H1 (cell line): ENCODE data around the gene FNDC3A. TPM values are rescaled to one million over a fixed set of nuclear protein-coding genes. Genes with fewer than 3 reads are reported as not detected.

ENCODE experiments used
- CTCF ChIA-PET: fragments of 300-600 bp; sonication (Branson Sonifier 250); formaldehyde crosslinking; loops from one replicate; lab custom pipeline; 2021; ENCODE audit not compliant: partially characterized antibody; lab: Charles Lee
- POLR2A ChIA-PET: fragments of 300-600 bp; sonication (Branson Sonifier 250); formaldehyde crosslinking; loops from one replicate; lab custom pipeline; 2021; ENCODE audit warnings: inconsistent platforms; ENCODE audit not compliant: partially characterized antibody; lab: Charles Lee
- DNase-seq, 2 experiments: peaks; one replicate each; pipeline versions ENCODE4 v3.0.0 to v3.0.0-alpha.2; 2010 to 2022; ENCODE audit warnings: low spot score in 2 of 2, low read depth in 1 of 2, mixed read lengths in 1 of 2
- FAIRE-seq: peaks from 2 replicates; lab custom pipeline; 2011; peaks lifted over from hg19 to GRCh38; lab: Jason Lieb, UNC
- H2AFZ ChIP-seq: 2 replicates; pipeline ENCODE4 v1.8.1; 2012; ENCODE audit warnings: low read length, inconsistent platforms
- H2AK5ac ChIP-seq: 2 replicates; pipeline ENCODE4 v1.6.1; 2013; ENCODE audit warnings: low read depth, low read length
- H2BK120ac ChIP-seq: replicated peaks from 2 replicates; pipeline ENCODE3; 2013; ENCODE audit warnings: low read depth, low read length, inconsistent platforms
- H2BK12ac ChIP-seq: 2 replicates; pipeline ENCODE4 v1.6.1; 2013; ENCODE audit warnings: low read depth, low read length
- H2BK15ac ChIP-seq: 2 replicates; pipeline ENCODE4 v1.6.1; 2013; ENCODE audit warnings: low read length
- H2BK20ac ChIP-seq: 2 replicates; pipeline ENCODE4 v1.6.1; 2013; ENCODE audit warnings: low read length
- H2BK5ac ChIP-seq: 2 replicates; pipeline ENCODE4 v1.6.1; 2013; ENCODE audit warnings: low read depth, low read length
- H3K14ac ChIP-seq: 2 replicates; pipeline ENCODE4 v1.6.1; 2013; ENCODE audit warnings: inconsistent platforms; ENCODE audit not compliant: insufficient read length
- H3K18ac ChIP-seq: 2 replicates; pipeline ENCODE4 v1.6.1; 2013; ENCODE audit warnings: low read length; ENCODE audit errors: extremely low read depth
- H3K23ac ChIP-seq: 2 replicates; pipeline ENCODE4 v1.6.1; 2013; ENCODE audit warnings: inconsistent platforms; ENCODE audit not compliant: insufficient read length
- H3K23me2 ChIP-seq: 2 replicates; pipeline ENCODE4 v1.6.1; 2013; ENCODE audit warnings: low read depth, low read length
- H3K27ac ChIP-seq: 2 replicates; pipeline ENCODE4 v1.6.1; 2011; ENCODE audit warnings: low read depth, low read length, inconsistent platforms
- H3K27me3 ChIP-seq, 4 experiments: replicated peaks in 1 of 4; 1 replicate in 1 of 4; 2 replicates in 3 of 4; pipeline versions ENCODE4 v1.6.1 to v1.8.1; 2011 to 2013; ENCODE audit warnings: low read length in 3 of 4, mild to moderate bottlenecking in 3 of 4, inconsistent platforms in 2 of 4, mixed read lengths in 2 of 4, moderate library complexity in 1 of 4; ENCODE audit not compliant: control insufficient read depth in 3 of 4, insufficient read depth in 3 of 4; ENCODE audit errors: extremely low read depth in 1 of 4
- H3K36me3 ChIP-seq, 4 experiments: 2 replicates each; pipeline versions ENCODE4 v1.6.1 to v1.8.1; 2011 to 2013; ENCODE audit warnings: mild to moderate bottlenecking in 4 of 4, low read length in 3 of 4, moderate library complexity in 2 of 4, control low read depth in 1 of 4, inconsistent platforms in 1 of 4; ENCODE audit not compliant: insufficient read depth in 4 of 4, control insufficient read depth in 2 of 4
- H3K4ac ChIP-seq: replicated peaks from 2 replicates; pipeline ENCODE3; 2013; ENCODE audit warnings: low read length, low read depth, mixed read lengths, inconsistent platforms; ENCODE audit not compliant: insufficient read length
- H3K4me1 ChIP-seq, 4 experiments: replicated peaks in 1 of 4; 1 replicate in 1 of 4; 2 replicates in 3 of 4; pipeline versions ENCODE4 v1.6.1 to v1.8.1; 2011 to 2013; ENCODE audit warnings: low read length in 3 of 4, inconsistent platforms in 2 of 4, mixed read lengths in 1 of 4; ENCODE audit not compliant: insufficient read depth in 4 of 4, control insufficient read depth in 3 of 4
- H3K4me2 ChIP-seq, 2 experiments: 2 replicates each; pipeline versions ENCODE4 v1.6.1 to v1.8.1; 2011 to 2013; ENCODE audit warnings: low read depth in 2 of 2, low read length in 2 of 2, control low read depth in 1 of 2, inconsistent platforms in 1 of 2, mild to moderate bottlenecking in 1 of 2; ENCODE audit not compliant: insufficient read depth in 1 of 2
- H3K4me3 ChIP-seq, 4 experiments: fragments of 200-600, 300-600 bp in 1 of 4; sonication (generic), shearing (Covaris generic), sonication (Bioruptor Twin) in 1 of 4; 2 replicates each; pipeline versions ENCODE4 v1.5.1 to v1.8.1; 2011 to 2016; ENCODE audit warnings: low read length in 4 of 4, low read depth in 3 of 4, control low read depth in 2 of 4, inconsistent platforms in 2 of 4, mild to moderate bottlenecking in 2 of 4, mixed read lengths in 1 of 4, moderate library complexity in 1 of 4; ENCODE audit not compliant: insufficient read depth in 2 of 4; ENCODE audit errors: extremely low read depth in 1 of 4
- H3K56ac ChIP-seq: replicated peaks from 2 replicates; pipeline ENCODE3; 2013; ENCODE audit warnings: low read depth, mild to moderate bottlenecking, mixed read lengths, low read length, inconsistent platforms; ENCODE audit not compliant: insufficient read length
- H3K79me1 ChIP-seq: 2 replicates; pipeline ENCODE4 v1.6.1; 2013; ENCODE audit warnings: low read depth, low read length, control low read depth
- H3K79me2 ChIP-seq, 2 experiments: 2 replicates each; pipeline versions ENCODE4 v1.6.1 to v1.8.1; 2012 to 2013; ENCODE audit warnings: low read length in 2 of 2, mild to moderate bottlenecking in 2 of 2, inconsistent platforms in 1 of 2; ENCODE audit not compliant: insufficient read depth in 2 of 2, control insufficient read depth in 1 of 2
- H3K9ac ChIP-seq, 4 experiments: replicated peaks in 1 of 4; 1 replicate in 1 of 4; 2 replicates in 3 of 4; pipeline versions ENCODE4 v1.6.1 to v1.8.1; 2011 to 2013; ENCODE audit warnings: low read depth in 3 of 4, low read length in 3 of 4, control low read depth in 2 of 4, mild to moderate bottlenecking in 2 of 4, moderate library complexity in 2 of 4, inconsistent platforms in 1 of 4; ENCODE audit errors: extremely low read depth in 1 of 4
- H3K9me3 ChIP-seq, 2 experiments: 2 replicates each; pipeline versions ENCODE4 v1.6.1 to v1.8.1; 2012 to 2013; ENCODE audit warnings: mild to moderate bottlenecking in 2 of 2, moderate library complexity in 2 of 2, control low read depth in 1 of 2, inconsistent platforms in 1 of 2, low read depth in 1 of 2, low read length in 1 of 2, mixed read lengths in 1 of 2; ENCODE audit not compliant: insufficient read depth in 2 of 2
- H4K20me1 ChIP-seq, 2 experiments: replicated peaks in 1 of 2; 2 replicates each; pipeline versions ENCODE3 to v1.8.1; 2011 to 2013; ENCODE audit warnings: inconsistent platforms in 2 of 2, low read length in 2 of 2, mild to moderate bottlenecking in 1 of 2; ENCODE audit not compliant: insufficient read depth in 2 of 2, control insufficient read depth in 1 of 2
- H4K5ac ChIP-seq: 2 replicates; pipeline ENCODE4 v1.6.1; 2013; ENCODE audit warnings: low read length, low read depth, mixed read lengths, inconsistent platforms; ENCODE audit not compliant: insufficient read length
- H4K8ac ChIP-seq: 2 replicates; pipeline ENCODE4 v1.8.0; 2013; ENCODE audit warnings: mild to moderate bottlenecking, moderate library complexity, low read length, inconsistent platforms; ENCODE audit not compliant: insufficient read depth; ENCODE audit errors: extremely low read depth
- H4K91ac ChIP-seq: replicated peaks from 2 replicates; pipeline ENCODE3; 2013; ENCODE audit warnings: low read length, mixed read lengths, inconsistent platforms; ENCODE audit not compliant: insufficient read length
- BCL11A ChIP-seq, 2 experiments: IDR thresholded peaks; one replicate each; pipeline ENCODE4 v1.6.1; 2011; ENCODE audit warnings: low read depth in 2 of 2, low read length in 2 of 2, mild to moderate bottlenecking in 2 of 2
- JUN ChIP-seq: IDR thresholded peaks from 2 replicates; pipeline ENCODE4 v1.6.1; 2011; ENCODE audit warnings: low read depth, mild to moderate bottlenecking, improper control_type of control experiment, low read length
- KDM4A ChIP-seq: IDR thresholded peaks from one replicate; pipeline ENCODE4 v1.7.1; 2012; ENCODE audit warnings: low read depth, mild to moderate bottlenecking, moderate library complexity, low read length, inconsistent platforms; ENCODE audit not compliant: severe bottlenecking
- RFX5 ChIP-seq: IDR thresholded peaks from 2 replicates; pipeline ENCODE4 v1.6.1; 2011; ENCODE audit warnings: low read depth, low read length, improper control_type of control experiment, borderline replicate concordance
- WGBS, 2 experiments: shearing (Covaris generic) in 1 of 2; methylation state at CpG; one replicate each; pipeline versions ENCODE4 v1.1.6 to v1.1.7; 2013 to 2015; ENCODE audit warnings: low lambda C conversion rate in 2 of 2, mixed read lengths in 2 of 2, inconsistent platforms in 1 of 2, low coverage in 1 of 2, missing lambda C conversion rate in 1 of 2; ENCODE audit not compliant: insufficient replicate concordance in 2 of 2, insufficient coverage in 1 of 2, insufficient read length in 1 of 2; ENCODE audit errors: extremely low coverage in 1 of 2, missing lambda C conversion rate in 1 of 2; 5-methylcytosine and 5-hydroxymethylcytosine counted together
- polyA plus RNA-seq, 7 experiments: library from polyadenylated mRNA; depleted of rRNA in 3 of 7; stranded (reverse) in 5 of 7; unstranded in 2 of 7; fragments of >200 nt in 5 of 7; fragments of 200-250 nt in 2 of 7; gene quantifications; 1 replicate in 5 of 7; 2 replicates in 1 of 7; 4 replicates in 1 of 7; pipeline versions ENCODE4 v1.2.1 to v1.2.3, GENCODE V29; 2011 to 2013; ENCODE audit warnings: missing spikeins in 2 of 7, mixed read lengths in 2 of 7
- total RNA-seq: library from RNA; stranded (reverse); fragmentation: NEBNext Ultra II Directional; extraction: Animal tissue kit (Norgen Biotek cat#: 25700); gene quantifications from 2 replicates; pipeline ENCODE4 v1.2.1, GENCODE V29; 2021
- TF ChIP-seq, protein P1 (sequence below): IDR thresholded peaks from 2 replicates; pipeline ENCODE4 v1.6.1; 2012; ENCODE audit warnings: inconsistent platforms

The FNDC3A gene
- total and polyA plus RNA-seq, 2 of the 8 experiments (the other 6 are each of a cell fraction or from before 2014, with no cell fraction given) = 14.6 to 26.0 TPM

DNA sequence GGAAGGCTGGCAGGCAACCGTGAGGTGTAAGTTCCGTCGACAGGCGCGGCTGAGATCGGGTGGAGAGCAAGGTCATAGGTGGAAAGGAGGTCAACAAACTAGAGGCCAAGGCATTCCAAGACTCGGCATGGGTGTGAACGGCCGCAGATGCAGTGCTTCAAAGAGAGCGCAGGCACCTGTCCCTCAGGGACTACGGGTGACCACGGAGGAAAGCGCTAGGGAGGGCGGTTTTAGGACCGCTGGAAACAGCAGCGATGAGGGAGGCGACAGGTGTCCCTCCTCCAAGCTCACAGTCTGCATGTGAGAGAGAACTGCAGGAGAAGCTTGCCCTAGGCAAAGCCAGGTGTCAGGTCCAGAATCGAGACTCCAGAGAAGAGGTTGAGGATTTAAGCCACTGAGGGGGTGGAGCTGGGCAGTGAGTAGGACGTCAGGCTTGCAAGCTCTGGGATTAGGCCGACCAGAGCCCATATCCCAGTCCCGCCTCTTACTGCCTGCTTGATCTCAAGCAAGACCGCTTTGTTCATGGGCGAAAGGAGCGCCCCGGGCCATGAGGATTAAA is 242.9 kb downstream of the FNDC3A start:
- peak overlapping the region; percentile 30 to 61 (median 39); a peak in 6 of 8 replicates for H3K4me3 ChIP-seq
- CTCF ChIA-PET = interaction anchor here (0.7 to 1.2 kb wide), 3 partner anchors 22 to 63 kb away, joined by 3 to 6 read pairs (median 3); no protein-coding TSS in a partner anchor
- TF ChIP-seq BCL11A (IDR thresholded peaks at IDR 0.05; ENCODE audit: low read depth in 2 of 2, low read length in 2 of 2) (no peak), KDM4A (peak; percentile 94), RFX5 (no peak), JUN (no peak)
- TF ChIP-seq, protein P1, sequence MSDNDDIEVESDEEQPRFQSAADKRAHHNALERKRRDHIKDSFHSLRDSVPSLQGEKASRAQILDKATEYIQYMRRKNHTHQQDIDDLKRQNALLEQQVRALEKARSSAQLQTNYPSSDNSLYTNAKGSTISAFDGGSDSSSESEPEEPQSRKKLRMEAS = peak; percentile 63; the same call in 1 of the 2 replicates

More for the DNA sequence above, 242.9 kb downstream of the FNDC3A start:
- peaks cover 49 to 77% (median 73%) of the 10 kb centered on the region in 4 experiments for H3K27me3 ChIP-seq
- no peaks in the 10 kb centered on the region for H3K79me1 ChIP-seq
- no peak overlapping the region for H3K9ac ChIP-seq
- no peak overlapping the region for H3K14ac ChIP-seq
- DNase-seq = peak in 1 of 2 experiments; percentile 65
- H3K4ac ChIP-seq = no peak overlapping the region
- H2BK15ac ChIP-seq = peak overlapping the region; percentile 65; the same call in 1 of the 2 replicates
- H4K20me1 ChIP-seq = peaks cover 0 to 2% of the 10 kb centered on the region in 2 experiments
- H3K27ac ChIP-seq = no peak overlapping the region
- H2BK120ac ChIP-seq = no peak overlapping the region
- no peak overlapping the region for H4K91ac ChIP-seq
- no peak overlapping the region for H2AK5ac ChIP-seq
- FAIRE-seq = no peak
- no peaks in the 10 kb centered on the region for H3K79me2 ChIP-seq
- peaks cover 3 to 15% (median 10%) of the 10 kb centered on the region in 4 experiments for H3K4me1 ChIP-seq
- peak overlapping the region; percentile 10; the same call in 1 of the 2 replicates for H2BK5ac ChIP-seq
- H3K23me2 ChIP-seq = peaks cover 20% of the 10 kb centered on the region
- no peak overlapping the region for H2BK20ac ChIP-seq
- H4K8ac ChIP-seq = peak overlapping the region; percentile 66; the same call in 1 of the 2 replicates
- peaks cover 0 to 4% (median 0%) of the 10 kb centered on the region in 4 experiments; a peak in 1 of 8 replicates for H3K36me3 ChIP-seq
- 0 out of 2 replicates have a peak overlapping the region, but pooled peaks have one; percentile 34 for H3K18ac ChIP-seq
- no peak overlapping the region for H3K23ac ChIP-seq
- no peak overlapping the region for H3K56ac ChIP-seq
- H3K9me3 ChIP-seq = no peaks in the 10 kb centered on the region
- peak overlapping the region; percentile 89; the same call in 1 of the 2 replicates for H2BK12ac ChIP-seq
- H4K5ac ChIP-seq = no peak overlapping the region
- POLR2A ChIA-PET = interaction anchor here (0.6 to 1.3 kb wide), 2 partner anchors 10 to 239 kb away, joined by 3 to 4 read pairs; no protein-coding TSS in a partner anchor
- peak overlapping the region; percentile 72 for H2AFZ ChIP-seq
- H3K4me2 ChIP-seq = peak overlapping the region; percentile 77 to 78
- WGBS, 2 experiments = 17% methylated on average over 25 of the region's 25 CpGs; no CpG with 5 or more reads in 1 of the 2 experiments
